GM13976 (cell line): ENCODE data around the gene SPAAR.

Source experiments
- DNase-seq: peaks from one replicate; pipeline ENCODE4 v3.0.0; 2012; ENCODE audit warnings: low spot score
- CTCF ChIP-seq: IDR thresholded peaks from 2 replicates; pipeline ENCODE4 v1.5.1; 2012; ENCODE audit warnings: borderline replicate concordance, mild to moderate bottlenecking; ENCODE audit not compliant: insufficient read depth; ENCODE audit errors: extremely low read depth, missing control alignments, control extremely low read depth
- in situ Hi-C: fragments of 300-500 bp; cut with MboI; formaldehyde crosslinking; loops from one replicate; pipeline ENCODE4 v1.12.0; 2022; ENCODE audit warnings: low sequenced_read_pairs, mixed read lengths, inconsistent platforms; ENCODE audit not compliant: unreplicated experiment

The SPAAR gene

DNA sequence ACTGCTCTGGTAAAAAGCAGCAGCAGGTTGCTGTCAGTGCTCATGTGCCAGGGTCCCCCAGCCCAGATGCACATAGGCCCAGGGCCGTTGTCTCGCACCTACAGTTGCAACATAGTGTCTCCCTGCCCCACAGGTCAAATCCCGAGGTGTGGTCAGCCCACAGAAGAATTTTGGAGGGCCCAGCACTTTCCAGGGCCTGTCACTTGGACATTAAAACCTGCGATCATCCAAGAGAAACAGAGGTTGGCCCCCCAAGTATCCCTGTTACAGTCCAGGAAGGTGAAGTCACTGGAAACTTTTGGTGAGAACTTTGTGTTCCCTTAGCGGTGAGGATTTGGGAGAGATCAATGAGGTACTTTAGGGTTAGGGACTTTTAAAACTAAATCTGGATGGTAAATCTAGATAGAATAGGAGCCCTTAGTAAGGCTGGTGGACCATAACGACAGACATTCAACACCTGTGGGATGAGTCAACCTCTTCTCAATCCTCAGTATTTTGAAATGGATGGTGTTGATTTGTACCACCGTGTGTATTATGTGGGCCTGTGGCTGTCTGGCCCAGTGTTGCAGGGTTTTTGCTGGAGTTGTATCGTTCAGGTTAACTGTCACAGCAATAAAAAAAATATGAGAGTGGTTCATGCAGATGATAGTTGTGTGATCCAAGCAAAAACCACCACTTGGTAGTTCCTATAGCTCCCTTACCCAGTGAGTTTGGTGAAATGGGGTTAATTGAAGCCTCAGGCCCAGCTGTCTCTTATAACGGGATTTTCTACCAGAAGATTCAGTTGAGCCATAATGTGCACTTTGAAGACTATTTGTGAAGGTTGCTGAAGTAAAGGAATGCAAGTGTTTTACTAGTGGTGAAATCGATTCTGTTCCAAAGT lies 29.4 kb downstream of the SPAAR start:
- no peak for TF ChIP-seq CTCF
- in situ Hi-C loops = no loop called here
- no peak for DNase-seq

DNA sequence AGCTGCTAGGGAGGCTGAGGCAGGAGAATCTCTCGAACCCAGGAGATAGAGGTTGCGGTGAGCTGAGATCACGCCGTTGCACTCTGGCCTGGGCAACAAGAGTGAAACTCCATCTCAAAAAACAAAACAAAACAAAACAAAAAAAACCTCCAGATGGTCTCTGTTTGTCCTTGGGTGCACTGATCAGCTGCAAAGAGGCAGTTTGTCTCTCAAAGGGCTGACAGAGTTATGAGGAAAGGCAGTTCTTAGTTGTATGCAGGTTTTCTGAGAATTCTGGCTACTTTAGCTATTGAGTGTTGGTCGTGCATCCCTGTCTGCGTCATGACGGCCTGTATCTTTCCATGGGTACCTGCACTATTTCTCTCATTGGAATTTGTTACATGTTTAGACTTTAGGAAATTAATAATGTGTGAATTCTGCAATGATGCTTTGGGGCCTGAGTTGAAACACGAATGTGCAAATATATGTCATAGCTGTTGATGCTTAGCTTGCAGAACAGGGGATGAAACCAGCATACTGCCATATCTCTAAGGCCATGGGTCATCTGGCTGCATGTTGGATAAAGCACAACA lies 30.5 kb downstream of the SPAAR start:
- DNase-seq = no peak
- no peak for TF ChIP-seq CTCF
- in situ Hi-C loops = no loop called here

DNA sequence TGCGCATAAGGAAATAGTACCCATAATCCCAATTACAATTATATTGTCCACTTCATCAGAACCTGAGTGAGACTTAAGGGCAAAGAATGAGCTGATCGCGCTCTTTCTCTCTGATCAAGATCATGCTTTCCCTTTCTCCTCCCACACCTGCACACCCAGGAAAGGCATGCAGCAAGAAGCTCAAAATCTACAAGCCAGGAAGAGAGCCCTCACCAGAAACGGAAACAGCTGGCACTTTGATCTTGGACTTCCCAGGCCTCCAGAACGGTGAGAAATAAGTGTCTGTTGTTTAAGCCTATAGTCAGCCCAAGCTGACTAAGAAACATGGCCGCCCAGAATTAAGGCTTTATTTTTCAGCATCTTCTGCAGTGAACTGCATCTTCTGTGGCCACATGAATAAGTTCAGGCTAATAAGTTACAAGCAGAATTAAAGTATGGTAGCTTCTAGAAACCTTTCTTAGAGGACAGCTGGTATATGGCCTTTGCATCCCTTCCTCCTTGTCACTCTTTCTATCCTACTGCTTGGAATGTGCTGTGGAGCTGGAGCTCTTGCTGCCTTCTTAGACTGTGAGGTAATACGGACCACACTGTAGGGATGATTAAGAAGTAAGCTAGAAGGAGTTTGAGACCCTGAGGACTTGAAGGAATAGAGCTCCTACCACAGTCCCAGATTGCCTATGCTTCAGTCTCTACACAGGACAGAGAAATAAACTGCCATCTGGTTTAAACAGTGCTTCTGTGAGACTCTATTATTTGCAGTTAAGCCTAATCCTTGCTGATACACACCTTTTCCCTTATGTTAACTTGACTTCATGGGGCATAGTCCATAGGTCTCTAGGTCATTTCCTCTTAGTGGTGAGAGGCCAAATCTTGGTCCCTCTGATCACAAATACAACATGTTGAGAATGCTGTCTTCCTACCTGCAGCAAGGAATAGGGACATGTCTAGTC lies 31.4 kb downstream of the SPAAR start:
- in situ Hi-C loops = no loop called here
- DNase-seq = no peak
- TF ChIP-seq CTCF = no peak

GRCh38 chr9:35942286-35942685 lies 33.0 kb downstream of the SPAAR start:
- DNase-seq = no peak
- TF ChIP-seq CTCF = no peak
- in situ Hi-C loops = no loop called here

- no peak for DNase-seq
- no peak for TF ChIP-seq CTCF
- in situ Hi-C loops = no loop called here
Observed at GRCh38 chr9:35944173-35944572, 34.9 kb downstream of the SPAAR start.

GRCh38 chr9:35944841-35945240 lies 35.6 kb downstream of the SPAAR start:
- DNase-seq = no peak
- TF ChIP-seq CTCF = no peak
- in situ Hi-C loops = no loop called here
